Keratinocyte (primary cell): ENCODE measurements around the gene NRP1. TPM values are rescaled to one million over a fixed set of nuclear protein-coding genes. Genes with fewer than 3 reads are reported as not detected.

Experiments used
- DNase-seq: peaks from one replicate; pipeline ENCODE4 v3.0.0-alpha.2; 2011; ENCODE audit warnings: low read depth, missing footprints, low spot score
- FAIRE-seq: peaks from 2 replicates; lab custom pipeline; 2011; peaks lifted over from hg19 to GRCh38; lab: Jason Lieb, UNC
- H2AFZ ChIP-seq: 2 replicates; pipeline ENCODE4 v1.6.0; 2012; ENCODE audit warnings: low read length, control low read depth, inconsistent platforms; ENCODE audit not compliant: control insufficient read depth
- H3K27ac ChIP-seq: 2 replicates; pipeline ENCODE4 v1.5.1; 2011; ENCODE audit warnings: low read length; ENCODE audit not compliant: control insufficient read depth, insufficient read depth
- H3K27me3 ChIP-seq: 3 replicates; pipeline ENCODE4 v1.6.0; 2011; ENCODE audit warnings: low read length; ENCODE audit not compliant: control insufficient read depth, insufficient read depth; ENCODE audit errors: extremely low read depth
- H3K36me3 ChIP-seq, 2 experiments: 2 replicates in 1 of 2; 3 replicates in 1 of 2; pipeline ENCODE4 v1.5.1; 2011; ENCODE audit warnings: low read length in 2 of 2, mild to moderate bottlenecking in 1 of 2; ENCODE audit not compliant: control insufficient read depth in 2 of 2, insufficient read depth in 2 of 2; ENCODE audit errors: extremely low read depth in 1 of 2
- H3K4me1 ChIP-seq: 3 replicates; pipeline ENCODE4 v1.5.1; 2011; ENCODE audit warnings: low read length; ENCODE audit not compliant: control insufficient read depth, insufficient read depth; ENCODE audit errors: extremely low read depth
- H3K4me2 ChIP-seq: 3 replicates; pipeline ENCODE4 v1.6.0; 2011; ENCODE audit warnings: low read depth, low read length; ENCODE audit not compliant: control insufficient read depth, insufficient read depth; ENCODE audit errors: extremely low read depth
- H3K4me3 ChIP-seq, 3 experiments: fragments of 200-600 bp in 1 of 3; sonication (generic) in 1 of 3; 2 replicates in 2 of 3; 3 replicates in 1 of 3; pipeline ENCODE4 v1.5.1; 2011 to 2016; ENCODE audit warnings: low read length in 3 of 3, mild to moderate bottlenecking in 3 of 3, control low read depth in 2 of 3, inconsistent platforms in 1 of 3, low read depth in 1 of 3, mixed read lengths in 1 of 3, mixed run types in 1 of 3, moderate library complexity in 1 of 3; ENCODE audit not compliant: control insufficient read depth in 2 of 3, insufficient read depth in 2 of 3; ENCODE audit errors: extremely low read depth in 1 of 3
- H3K79me2 ChIP-seq: 2 replicates; pipeline ENCODE4 v1.6.0; 2012; ENCODE audit warnings: low read length; ENCODE audit not compliant: control insufficient read depth, insufficient read depth
- H3K9ac ChIP-seq: 3 replicates; pipeline ENCODE4 v1.6.0; 2011; ENCODE audit warnings: low read length; ENCODE audit not compliant: control insufficient read depth, insufficient read depth; ENCODE audit errors: extremely low read depth
- H3K9me1 ChIP-seq: 3 replicates; pipeline ENCODE4 v1.6.0; 2011; ENCODE audit warnings: low read length; ENCODE audit not compliant: control insufficient read depth, insufficient read depth; ENCODE audit errors: extremely low read depth
- H3K9me3 ChIP-seq: 2 replicates; pipeline ENCODE4 v1.5.1; 2012; ENCODE audit warnings: low read depth, low read length; ENCODE audit not compliant: control insufficient read depth
- H4K20me1 ChIP-seq: 3 replicates; pipeline ENCODE4 v1.6.0; 2011; ENCODE audit warnings: low read length; ENCODE audit not compliant: control insufficient read depth, insufficient read depth; ENCODE audit errors: extremely low read depth
- EZH2 ChIP-seq: IDR thresholded peaks from one replicate; pipeline ENCODE4 v1.6.1; 2012; ENCODE audit warnings: inconsistent platforms, mild to moderate bottlenecking, low read length, moderate library complexity
- dilution Hi-C: fragments of 300-500 bp; cut with MboI; formaldehyde crosslinking; loops from one replicate; pipeline ENCODE4 v1.7.0; 2020; ENCODE audit warnings: low sequenced_read_pairs; ENCODE audit not compliant: extremely low pct_ligation_motif_present
- polyA plus RNA-seq, 5 experiments: library from polyadenylated mRNA; depleted of rRNA in 3 of 5; stranded (reverse) in 3 of 5; stranded (forward) in 1 of 5; unstranded in 1 of 5; fragments of >200 nt; gene quantifications; 1 replicate in 1 of 5; 2 replicates in 3 of 5; 3 replicates in 1 of 5; pipeline versions ENCODE4 v1.2.1 to v1.2.3, GENCODE V29; 2011 to 2012; ENCODE audit warnings: missing spikeins in 2 of 5, low read depth in 1 of 5, low replicate concordance in 1 of 5
- TF ChIP-seq, protein P1 (sequence below), 3 experiments: IDR thresholded peaks in 1 of 3; conservative IDR thresholded peaks in 1 of 3; optimal IDR thresholded peaks in 1 of 3; 2 replicates in 2 of 3; 3 replicates in 1 of 3; pipeline versions ENCODE3 to v1.5.1; 2011; ENCODE audit warnings: low read length in 3 of 3, mild to moderate bottlenecking in 3 of 3, moderate library complexity in 2 of 3, control low read depth in 1 of 3, inconsistent platforms in 1 of 3; ENCODE audit not compliant: insufficient read depth in 2 of 3; ENCODE audit errors: extremely low read depth in 1 of 3

Gene NRP1
- polyA plus RNA-seq, 1 donor (not counting 4 experiments of a cell fraction or from before 2014, with no cell fraction given): 36.2 TPM

DNA sequence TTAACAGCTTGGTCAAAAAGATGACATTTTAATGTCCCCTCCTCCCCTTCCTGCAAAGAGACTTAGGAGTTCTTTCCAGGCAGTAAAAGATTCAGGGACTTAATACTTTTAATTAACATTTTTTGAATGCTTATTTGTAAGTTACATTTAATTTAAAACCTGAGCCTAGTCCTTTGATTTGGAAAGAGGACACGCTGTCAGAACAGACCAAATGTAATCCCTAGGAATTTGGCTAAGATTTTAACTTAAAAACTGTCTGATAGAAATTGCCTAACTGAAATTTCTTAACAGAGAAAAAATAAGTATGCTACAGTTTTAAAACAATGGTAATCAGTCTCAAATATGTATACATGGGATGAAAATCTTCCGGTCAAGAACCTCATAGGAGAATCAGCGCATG is 98.5 kb downstream of the NRP1 start:
- Histone ChIP-seq H3K4me1 (peaks cover 29% of the 10 kb centered on the region), H3K4me2 (no peak overlapping the region), H3K27ac (no peak overlapping the region), H2AFZ (no peak overlapping the region), H3K4me3 (no peak overlapping the region), H3K79me2 (no peaks in the 10 kb centered on the region), H3K9me3 (no peaks in the 10 kb centered on the region), H3K9me1 (no peaks in the 10 kb centered on the region), H3K27me3 (no peaks in the 10 kb centered on the region), H3K36me3 (peaks cover 0 to 14% of the 10 kb centered on the region in 2 experiments), H4K20me1 (no peaks in the 10 kb centered on the region), H3K9ac (no peak overlapping the region)
- dilution Hi-C loops: no loop called here
- DNase-seq (no peak), FAIRE-seq (no peak)
- TF ChIP-seq, protein P1, sequence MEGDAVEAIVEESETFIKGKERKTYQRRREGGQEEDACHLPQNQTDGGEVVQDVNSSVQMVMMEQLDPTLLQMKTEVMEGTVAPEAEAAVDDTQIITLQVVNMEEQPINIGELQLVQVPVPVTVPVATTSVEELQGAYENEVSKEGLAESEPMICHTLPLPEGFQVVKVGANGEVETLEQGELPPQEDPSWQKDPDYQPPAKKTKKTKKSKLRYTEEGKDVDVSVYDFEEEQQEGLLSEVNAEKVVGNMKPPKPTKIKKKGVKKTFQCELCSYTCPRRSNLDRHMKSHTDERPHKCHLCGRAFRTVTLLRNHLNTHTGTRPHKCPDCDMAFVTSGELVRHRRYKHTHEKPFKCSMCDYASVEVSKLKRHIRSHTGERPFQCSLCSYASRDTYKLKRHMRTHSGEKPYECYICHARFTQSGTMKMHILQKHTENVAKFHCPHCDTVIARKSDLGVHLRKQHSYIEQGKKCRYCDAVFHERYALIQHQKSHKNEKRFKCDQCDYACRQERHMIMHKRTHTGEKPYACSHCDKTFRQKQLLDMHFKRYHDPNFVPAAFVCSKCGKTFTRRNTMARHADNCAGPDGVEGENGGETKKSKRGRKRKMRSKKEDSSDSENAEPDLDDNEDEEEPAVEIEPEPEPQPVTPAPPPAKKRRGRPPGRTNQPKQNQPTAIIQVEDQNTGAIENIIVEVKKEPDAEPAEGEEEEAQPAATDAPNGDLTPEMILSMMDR (optimal IDR thresholded peaks at IDR 0.05 in 1 of 3, IDR thresholded peaks at IDR 0.05 in 1 of 3, conservative IDR thresholded peaks at IDR 0.05 in 1 of 3; ENCODE audit: extremely low read depth in 1 of 3, insufficient read depth in 2 of 3, low read length in 3 of 3): no peak
- TF ChIP-seq EZH2: no peak

DNA sequence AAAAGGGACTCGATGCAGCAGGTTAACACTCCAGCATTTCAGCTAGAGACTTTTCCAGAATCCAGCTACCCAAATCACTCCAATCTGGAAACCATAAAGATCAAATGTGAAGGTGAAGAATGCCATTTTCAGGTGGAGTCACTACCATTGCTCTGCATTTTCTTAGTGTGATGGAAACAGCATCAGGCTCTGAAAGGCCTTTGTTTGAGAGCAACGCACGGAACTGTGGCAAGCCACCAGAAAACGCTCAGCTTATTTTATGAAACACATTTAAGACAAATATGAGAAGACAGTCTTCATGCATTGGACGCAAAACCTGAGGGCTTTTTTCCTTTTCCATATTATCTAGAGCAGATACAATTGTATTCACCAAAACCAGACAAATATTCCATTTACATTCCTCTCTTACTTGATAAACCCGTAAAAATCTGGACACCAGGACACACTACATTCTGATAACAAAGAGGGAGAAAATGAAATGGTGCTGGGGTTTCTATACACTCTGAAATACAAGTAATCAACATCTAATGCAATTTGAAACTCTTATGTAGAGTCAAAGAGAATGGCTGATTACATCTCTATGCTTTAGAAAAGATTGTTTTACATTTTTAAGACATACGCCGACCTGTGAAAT is 99.1 kb downstream of the NRP1 start:
- Histone ChIP-seq H3K27ac (no peak overlapping the region), H3K4me2 (no peak overlapping the region), H3K9ac (no peak overlapping the region), H3K9me3 (no peaks in the 10 kb centered on the region), H3K79me2 (no peaks in the 10 kb centered on the region), H4K20me1 (no peaks in the 10 kb centered on the region), H3K9me1 (no peaks in the 10 kb centered on the region), H3K36me3 (peaks cover 0 to 12% of the 10 kb centered on the region in 2 experiments), H3K4me1 (peaks cover 29% of the 10 kb centered on the region), H2AFZ (no peak overlapping the region), H3K27me3 (no peaks in the 10 kb centered on the region), H3K4me3 (no peak overlapping the region)
- DNase-seq (no peak), FAIRE-seq (no peak)
- no peak for TF ChIP-seq EZH2
- TF ChIP-seq, protein P1 (optimal IDR thresholded peaks at IDR 0.05 in 1 of 3, IDR thresholded peaks at IDR 0.05 in 1 of 3, conservative IDR thresholded peaks at IDR 0.05 in 1 of 3; ENCODE audit: extremely low read depth in 1 of 3, insufficient read depth in 2 of 3, low read length in 3 of 3): no peak
- dilution Hi-C loops: no loop called here
